Skeletal muscle satellite cell (primary cell): Measurements from ENCODE around the gene PFKFB2.

Source experiments
- H3K27me3 ChIP-seq: 2 replicates; pipeline ENCODE4 v1.7.0; 2013; ENCODE audit warnings: low read length; ENCODE audit not compliant: control insufficient read depth, insufficient read depth
- H3K36me3 ChIP-seq: 2 replicates; pipeline ENCODE4 v1.7.0; 2013; ENCODE audit warnings: mild to moderate bottlenecking, control low read depth, low read length; ENCODE audit not compliant: insufficient read depth
- H3K4me1 ChIP-seq: 2 replicates; pipeline ENCODE4 v1.7.0; 2013; ENCODE audit warnings: low read length; ENCODE audit not compliant: control insufficient read depth, insufficient read depth
- H3K4me2 ChIP-seq: 2 replicates; pipeline ENCODE4 v1.7.0; 2013; ENCODE audit warnings: mild to moderate bottlenecking, low read length
- H3K4me3 ChIP-seq: 2 replicates; pipeline ENCODE4 v1.7.0; 2013; ENCODE audit warnings: low read length
- H3K9ac ChIP-seq: 2 replicates; pipeline ENCODE4 v1.7.0; 2013; ENCODE audit warnings: mild to moderate bottlenecking, low read depth, low read length, moderate library complexity
- H3K9me3 ChIP-seq: replicated peaks from 2 replicates; pipeline ENCODE4 v1.7.0; 2013; ENCODE audit warnings: mild to moderate bottlenecking, control low read depth, low read length

The PFKFB2 gene

DNA sequence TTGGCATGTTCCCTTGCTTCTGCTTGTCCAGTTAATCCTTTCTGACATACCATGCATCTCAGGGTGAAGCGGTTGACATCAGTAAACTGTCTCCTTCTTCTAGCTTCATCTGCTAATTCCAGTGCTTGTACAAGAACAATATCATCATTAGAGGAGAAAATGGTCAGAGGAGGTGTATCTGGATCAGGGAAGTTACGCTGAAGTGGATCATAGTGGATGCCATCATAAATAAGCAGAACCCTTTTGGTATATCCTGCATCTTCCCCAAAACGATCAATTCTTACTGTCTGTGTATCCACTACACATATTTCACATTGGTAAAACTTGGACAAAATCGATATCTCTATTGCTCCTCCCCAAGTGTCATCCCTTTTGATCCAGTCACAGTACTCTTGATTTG lies 4.0 kb upstream of the PFKFB2 start:
- Histone ChIP-seq H3K27me3 (no peaks in the 10 kb centered on the region), H3K4me1 (peaks cover 15% of the 10 kb centered on the region), H3K9ac (peak overlapping the region; percentile 97), H3K4me3 (peak overlapping the region; percentile 91), H3K36me3 (peaks cover 13% of the 10 kb centered on the region), H3K9me3 (no peaks in the 10 kb centered on the region), H3K4me2 (peak overlapping the region; percentile 77)

DNA sequence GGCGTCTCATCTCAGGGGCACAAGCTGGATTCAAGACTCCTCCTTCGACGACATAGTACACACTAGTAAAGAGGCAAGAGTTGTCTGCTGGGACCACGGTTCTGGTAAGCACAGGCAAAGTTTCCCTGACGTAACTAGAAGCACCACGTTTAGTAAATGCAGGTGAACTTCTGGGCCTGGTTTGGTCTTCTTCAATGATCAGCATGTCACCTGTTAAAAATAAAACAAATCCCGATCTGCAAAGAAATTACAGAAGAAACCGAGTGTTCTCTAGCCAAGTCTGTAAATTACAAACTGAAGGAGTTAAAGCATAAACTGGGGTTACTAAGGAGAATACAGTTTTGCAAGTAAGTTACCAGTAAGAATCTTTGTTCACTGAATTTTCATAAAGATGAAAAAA lies 3.6 kb upstream of the PFKFB2 start:
- H3K9ac ChIP-seq: peak overlapping the region; percentile 97
- peaks cover 13% of the 10 kb centered on the region for H3K36me3 ChIP-seq
- peak overlapping the region; percentile 77 for H3K4me2 ChIP-seq
- no peaks in the 10 kb centered on the region for H3K27me3 ChIP-seq
- peaks cover 15% of the 10 kb centered on the region for H3K4me1 ChIP-seq
- H3K9me3 ChIP-seq: no peaks in the 10 kb centered on the region
- peak overlapping the region; percentile 91 for H3K4me3 ChIP-seq

DNA sequence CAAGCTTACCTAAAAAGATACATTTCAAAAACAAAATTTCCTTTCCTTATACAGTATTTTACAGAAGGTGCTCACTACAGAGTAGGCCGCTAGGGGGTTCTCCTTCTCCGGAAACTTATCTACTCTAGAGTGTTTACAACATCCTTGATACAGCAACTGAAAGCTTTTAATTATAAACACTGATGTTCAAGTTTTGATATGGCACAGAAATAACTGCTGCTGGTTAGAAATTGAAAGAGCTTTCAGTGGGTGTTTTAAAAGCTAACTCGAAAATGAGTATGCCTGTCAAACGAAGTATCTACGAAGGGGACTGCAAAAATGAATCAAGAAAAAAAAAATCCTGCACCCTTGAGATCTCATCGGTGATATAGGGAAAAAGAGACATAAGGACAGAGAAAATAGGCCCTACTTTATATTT lies 3.1 kb upstream of the PFKFB2 start:
- Histone ChIP-seq H3K4me1 (peaks cover 15% of the 10 kb centered on the region), H3K4me3 (peak overlapping the region; percentile 91), H3K9me3 (no peaks in the 10 kb centered on the region), H3K36me3 (peaks cover 13% of the 10 kb centered on the region), H3K4me2 (peak overlapping the region; percentile 77), H3K9ac (peak overlapping the region; percentile 97), H3K27me3 (no peaks in the 10 kb centered on the region)

GRCh38 chr1:207050480-207051190 lies 2.4 kb upstream of the PFKFB2 start:
- no peaks in the 10 kb centered on the region for H3K9me3 ChIP-seq
- H3K4me3 ChIP-seq: peak overlapping the region; percentile 91
- H3K4me1 ChIP-seq: peaks cover 15% of the 10 kb centered on the region
- no peaks in the 10 kb centered on the region for H3K27me3 ChIP-seq
- H3K36me3 ChIP-seq: peaks cover 13% of the 10 kb centered on the region
- H3K4me2 ChIP-seq: peak overlapping the region; percentile 77
- H3K9ac ChIP-seq: peak overlapping the region; percentile 97

- no peaks in the 10 kb centered on the region for H3K27me3 ChIP-seq
- H3K4me3 ChIP-seq: peak within 1 kb of the TSS; percentile 91
- peak within 1 kb of the TSS; percentile 97 for H3K9ac ChIP-seq
- H3K36me3 ChIP-seq: peaks cover 13% of the 10 kb centered on the region
- H3K4me1 ChIP-seq: peaks cover 15% of the 10 kb centered on the region
- peak within 1 kb of the TSS; percentile 77 for H3K4me2 ChIP-seq
- no peaks in the 10 kb centered on the region for H3K9me3 ChIP-seq
Measured at GRCh38 chr1:207051191-207051943, 1.7 kb upstream of the PFKFB2 start, which contains the start of gene YOD1. TSS of gene YOD1 (minus strand) at chr1:207051208. CDS start at chr1:207051030, 178 bp downstream.

- Histone ChIP-seq H3K9me3 (no peaks in the 10 kb centered on the region), H3K4me2 (no peak overlapping the region), H3K27me3 (no peaks in the 10 kb centered on the region), H3K4me3 (no peak overlapping the region), H3K9ac (no peak overlapping the region), H3K36me3 (peaks cover under 1% of the 10 kb centered on the region), H3K4me1 (peaks cover 9% of the 10 kb centered on the region)
Measured at GRCh38 chr1:207054491-207054890, 1.4 kb downstream of the PFKFB2 start.

DNA sequence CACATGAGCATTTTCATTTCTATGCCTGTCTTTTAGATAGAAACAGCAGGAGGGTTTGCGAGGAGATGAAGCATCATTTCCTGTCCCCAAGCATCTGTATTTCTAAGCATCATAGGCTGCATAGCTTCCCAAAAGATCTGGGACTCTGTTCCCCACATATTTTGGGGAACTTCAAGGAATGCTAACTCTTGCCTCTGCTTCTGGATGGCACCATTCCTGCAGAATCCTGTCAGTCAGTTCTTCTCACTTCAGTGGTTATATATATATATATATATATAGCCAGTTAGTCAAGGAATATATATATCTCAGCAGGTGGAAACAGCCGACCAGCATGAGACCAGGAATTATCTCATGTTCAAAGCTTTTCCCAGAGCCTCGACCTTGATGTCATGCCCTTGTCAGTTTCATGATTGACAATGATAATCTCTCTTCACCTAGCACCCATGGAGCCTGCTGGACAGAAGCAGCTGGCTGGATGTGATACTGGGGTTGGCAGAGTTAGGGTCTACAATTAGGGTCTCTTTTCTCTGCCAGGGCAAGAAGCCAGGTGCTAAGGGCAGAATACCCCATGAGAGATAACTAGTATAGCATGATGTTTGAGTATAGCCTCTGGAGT lies 2.4 kb downstream of the PFKFB2 start:
- H3K9me3 ChIP-seq: no peaks in the 10 kb centered on the region
- no peak overlapping the region for H3K4me2 ChIP-seq
- H3K9ac ChIP-seq: no peak overlapping the region
- no peaks in the 10 kb centered on the region for H3K27me3 ChIP-seq
- no peak overlapping the region for H3K4me3 ChIP-seq
- H3K4me1 ChIP-seq: peaks cover 5% of the 10 kb centered on the region
- H3K36me3 ChIP-seq: no peaks in the 10 kb centered on the region

DNA sequence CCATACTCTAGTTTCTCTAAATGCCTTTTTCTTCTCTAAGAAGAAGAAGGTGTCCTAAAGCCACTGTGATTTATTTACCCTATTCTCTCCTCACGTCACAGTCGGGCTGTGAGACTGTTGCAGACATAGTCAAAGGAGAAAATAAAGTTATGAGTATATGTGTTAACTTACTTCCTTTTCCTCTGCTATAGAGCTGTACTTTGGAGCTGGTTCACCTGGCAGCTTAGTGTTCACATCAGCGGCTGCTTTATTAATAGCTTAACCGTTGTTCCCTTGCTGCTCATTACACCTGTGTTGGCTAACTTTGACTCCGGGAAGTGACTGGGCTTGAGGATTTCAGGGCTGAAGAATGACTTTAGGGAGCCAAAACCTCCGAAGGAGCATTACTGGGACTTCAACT lies 3.6 kb downstream of the PFKFB2 start:
- H3K4me1 ChIP-seq: no peaks in the 10 kb centered on the region
- H3K27me3 ChIP-seq: no peaks in the 10 kb centered on the region
- H3K4me2 ChIP-seq: no peak overlapping the region
- H3K9me3 ChIP-seq: no peaks in the 10 kb centered on the region
- H3K36me3 ChIP-seq: no peaks in the 10 kb centered on the region
- H3K4me3 ChIP-seq: no peak overlapping the region
- no peak overlapping the region for H3K9ac ChIP-seq

GRCh38 chr1:207058252-207058651 lies 5.2 kb downstream of the PFKFB2 start:
- Histone ChIP-seq H3K4me3 (no peak overlapping the region), H3K4me1 (no peaks in the 10 kb centered on the region), H3K9ac (no peak overlapping the region), H3K9me3 (no peaks in the 10 kb centered on the region), H3K4me2 (no peak overlapping the region), H3K36me3 (no peaks in the 10 kb centered on the region), H3K27me3 (no peaks in the 10 kb centered on the region)

DNA sequence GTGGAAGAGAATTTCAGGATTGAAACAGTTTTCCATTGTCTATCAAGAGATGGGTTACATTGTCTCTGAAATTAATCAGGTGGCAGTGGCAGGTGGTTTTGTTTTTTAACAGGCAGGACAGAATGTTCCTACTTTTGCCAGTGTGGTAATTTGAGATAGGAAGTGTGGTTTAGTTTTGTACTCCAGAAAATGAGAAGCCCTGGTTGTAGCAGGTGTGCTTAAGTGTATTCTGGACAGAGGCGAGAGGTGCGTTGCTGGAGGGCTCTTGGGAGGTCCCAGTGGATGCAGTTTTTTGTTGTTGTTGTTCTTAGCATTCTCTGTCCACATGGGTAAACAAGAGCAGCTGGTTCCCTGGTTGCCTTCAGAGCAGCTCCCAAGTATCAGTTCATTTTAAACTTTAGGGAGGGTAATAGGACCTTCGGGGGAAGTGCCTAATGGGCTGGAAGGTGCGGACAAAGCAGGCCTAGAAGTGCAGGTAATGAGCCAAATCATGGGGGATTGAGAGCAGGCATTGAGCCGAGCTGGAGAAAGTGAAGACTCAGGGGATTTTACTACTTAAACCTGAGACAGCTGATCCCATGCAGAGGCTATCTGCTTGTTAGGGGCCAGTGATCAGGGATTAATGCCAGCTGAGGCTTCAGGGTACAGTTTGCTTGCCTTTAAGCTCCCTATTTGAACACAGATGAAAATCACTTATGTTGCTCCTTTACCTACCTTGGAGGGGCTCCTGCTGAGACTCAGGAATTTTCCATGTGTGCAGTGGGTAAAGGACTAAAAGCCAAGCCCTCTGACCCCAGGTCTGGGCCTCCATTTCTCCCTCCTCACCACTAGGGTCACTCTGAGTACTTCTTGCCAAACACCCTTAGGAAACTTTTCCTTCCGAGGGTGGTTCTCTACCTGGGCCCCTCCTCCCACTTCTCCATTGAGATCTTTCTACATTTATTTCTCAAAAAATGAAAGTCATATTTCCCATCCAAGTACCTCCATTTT lies 6.1 kb downstream of the PFKFB2 start:
- Histone ChIP-seq H3K27me3 (no peaks in the 10 kb centered on the region), H3K4me3 (no peak overlapping the region), H3K36me3 (no peaks in the 10 kb centered on the region), H3K4me1 (no peaks in the 10 kb centered on the region), H3K4me2 (no peak overlapping the region), H3K9ac (no peak overlapping the region), H3K9me3 (no peaks in the 10 kb centered on the region)

GRCh38 chr1:207059881-207060280 lies 6.8 kb downstream of the PFKFB2 start:
- Histone ChIP-seq H3K4me3 (no peak overlapping the region), H3K36me3 (no peaks in the 10 kb centered on the region), H3K4me2 (no peak overlapping the region), H3K4me1 (no peaks in the 10 kb centered on the region), H3K9ac (no peak overlapping the region), H3K9me3 (no peaks in the 10 kb centered on the region), H3K27me3 (no peaks in the 10 kb centered on the region)
